ENCODE measurements around the gene KPTN.
A peak's percentile ranks its signal among the peaks of the same experiment; 100 is the strongest.

The KPTN gene

DNA sequence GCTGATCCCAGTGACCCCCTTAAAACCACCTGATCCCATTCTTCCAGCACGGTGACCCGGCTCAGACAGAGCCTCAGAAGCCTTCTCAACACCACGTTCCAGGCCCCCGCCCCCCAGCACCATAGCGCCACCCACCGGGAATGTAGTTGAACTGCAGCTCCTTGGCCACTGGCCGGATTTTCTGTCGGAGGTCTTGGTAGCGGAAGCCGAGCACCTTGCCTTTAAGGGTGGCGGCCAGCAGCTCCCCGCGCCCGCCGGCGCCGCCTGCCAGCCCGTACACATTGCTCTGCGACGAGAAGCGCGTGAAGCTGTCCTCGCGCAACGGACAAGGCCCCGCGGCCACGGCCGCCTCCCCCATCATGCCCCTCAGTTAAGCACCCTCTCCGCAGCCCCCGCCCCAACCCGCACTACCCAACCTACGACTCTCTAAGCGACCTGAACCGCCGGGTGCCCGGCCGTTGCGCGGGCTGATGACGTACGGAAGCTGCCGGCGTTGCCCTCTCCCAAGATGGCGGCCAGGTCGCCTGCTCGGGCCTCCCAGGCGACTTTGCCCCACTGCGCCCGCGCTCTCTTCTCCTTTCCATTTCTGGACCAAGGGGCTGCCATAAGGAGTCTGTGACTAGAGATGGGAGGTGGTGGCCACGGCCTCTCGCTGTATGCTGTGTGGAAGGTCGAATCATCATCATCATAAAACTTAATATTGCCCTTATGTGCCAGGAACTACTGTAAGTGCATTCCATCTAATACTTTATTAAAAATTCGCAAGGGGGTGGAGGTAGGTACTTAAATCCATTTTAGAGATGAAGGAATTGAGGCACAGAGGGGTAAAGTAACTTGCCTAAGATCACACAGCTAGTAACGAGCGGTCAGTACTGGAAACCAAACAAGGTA, at the start of gene KPTN:
TSS of gene KPTN (minus strand) at position 420 of the 891 bp plus-strand sequence. CDS start at position 361, 59 bp downstream.
- peak; percentile 94 for DNase-seq (ENCODE audit: low spot score)

DNA sequence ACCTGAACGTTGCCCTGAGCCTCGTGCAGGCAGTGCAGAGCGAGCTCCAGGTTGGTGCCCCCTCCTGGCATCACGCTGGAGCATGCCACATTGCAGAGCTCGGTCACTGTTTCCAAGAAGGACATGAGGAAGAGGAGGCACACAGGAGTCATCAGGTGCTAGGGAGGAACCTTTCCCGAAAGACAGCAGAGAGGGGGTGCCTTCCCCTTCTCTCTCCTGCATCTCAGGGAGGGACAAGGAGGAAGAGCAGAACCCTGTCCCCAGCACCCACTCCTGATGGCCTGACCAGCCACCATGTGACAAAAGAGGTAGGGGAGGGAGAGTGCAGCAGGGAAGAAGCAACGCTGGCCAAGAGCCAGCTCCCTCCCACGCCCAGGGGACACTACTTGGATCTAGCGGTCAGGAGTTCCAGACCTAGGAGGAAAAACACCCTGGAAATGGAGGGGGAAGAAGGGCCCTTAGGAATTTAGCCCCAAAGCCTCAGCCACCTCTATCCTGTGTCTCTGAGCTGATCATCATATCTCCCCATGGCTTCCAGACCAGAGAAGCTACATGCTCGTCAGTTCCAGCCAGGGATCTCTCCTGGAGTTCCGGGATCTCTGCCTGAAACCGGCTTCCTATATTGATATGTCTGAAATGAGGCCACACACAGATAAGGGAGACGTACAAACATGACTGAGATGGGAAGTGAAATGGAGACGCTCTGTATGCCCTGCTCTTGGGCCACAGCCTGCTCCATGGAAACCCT, 47.8 kb upstream of the KPTN start:
- no peak for DNase-seq (ENCODE audit: low spot score)

DNA sequence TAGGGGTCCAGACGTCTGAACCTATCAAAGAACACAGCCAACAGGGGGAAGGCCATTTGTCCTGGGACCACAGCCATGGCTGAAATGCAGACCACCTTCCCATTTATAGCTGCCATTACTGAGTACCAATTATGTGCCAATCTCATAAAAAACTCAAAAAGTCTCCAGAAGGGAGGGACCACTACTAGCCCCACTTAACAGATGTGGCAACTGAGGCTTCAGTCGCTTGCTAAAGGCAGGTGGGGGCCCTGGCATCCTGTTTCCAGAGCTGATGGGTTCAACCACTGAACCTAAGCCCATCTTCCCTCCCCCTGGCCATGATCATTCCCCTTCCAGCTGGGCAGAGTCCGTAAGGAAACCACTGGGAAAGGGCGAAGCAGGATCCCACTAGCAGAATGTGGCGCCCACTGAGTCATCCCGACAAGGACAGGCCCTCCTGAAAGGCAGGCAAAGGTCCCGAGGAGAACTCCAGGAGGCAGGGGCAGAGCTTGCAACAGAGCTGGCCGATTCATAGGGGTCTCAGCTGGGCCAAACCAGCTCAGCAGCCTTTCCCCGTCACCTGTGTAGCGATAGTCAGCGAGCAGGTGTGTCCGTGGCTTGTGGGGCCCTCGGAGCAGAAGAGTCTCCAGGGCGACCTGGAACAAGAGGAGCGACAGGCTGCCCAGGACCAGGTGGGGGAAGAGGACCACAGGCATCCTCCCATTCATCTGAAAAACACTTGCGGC, 45.2 kb upstream of the KPTN start:
- no peak for DNase-seq (ENCODE audit: low spot score)

DNA sequence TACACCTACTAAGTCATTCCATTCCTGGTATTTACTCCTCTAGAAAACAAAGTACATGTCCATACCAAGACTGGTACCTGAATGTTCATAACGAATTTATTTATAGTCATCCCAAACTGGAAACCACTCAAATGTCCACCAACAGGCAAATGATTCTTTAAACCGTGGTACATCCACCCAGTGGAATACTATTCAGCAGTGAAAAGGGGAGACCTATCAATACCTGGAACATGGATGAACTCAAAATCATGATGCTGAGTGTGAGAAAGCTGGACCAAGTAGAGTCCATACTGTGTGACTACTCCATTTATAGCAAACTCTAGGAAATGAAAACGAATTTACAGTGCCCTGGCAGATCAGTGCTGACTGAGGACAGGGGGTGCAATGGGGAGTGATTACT, 42.8 kb upstream of the KPTN start:
- DNase-seq (ENCODE audit: low spot score): no peak

DNA sequence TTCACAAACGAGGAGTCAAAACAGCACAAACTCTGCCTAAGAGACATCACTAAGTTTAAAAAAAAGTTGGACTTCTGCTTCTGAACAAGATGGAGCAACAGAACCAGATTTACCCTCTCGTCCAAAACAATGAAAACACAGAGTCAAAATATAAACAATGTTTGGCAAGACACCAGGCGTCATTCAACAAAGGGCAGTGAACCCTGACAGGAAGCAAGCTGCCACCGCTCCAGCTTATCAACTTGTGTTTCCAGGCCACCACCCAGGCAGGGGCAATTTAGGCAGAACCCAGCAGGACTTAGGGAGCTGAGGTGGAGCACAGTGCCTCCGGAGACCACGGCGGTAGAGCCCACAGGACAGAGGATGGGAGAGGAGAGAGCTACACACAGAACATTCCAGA, 39.5 kb upstream of the KPTN start:
- DNase-seq (ENCODE audit: low spot score): no peak

DNA sequence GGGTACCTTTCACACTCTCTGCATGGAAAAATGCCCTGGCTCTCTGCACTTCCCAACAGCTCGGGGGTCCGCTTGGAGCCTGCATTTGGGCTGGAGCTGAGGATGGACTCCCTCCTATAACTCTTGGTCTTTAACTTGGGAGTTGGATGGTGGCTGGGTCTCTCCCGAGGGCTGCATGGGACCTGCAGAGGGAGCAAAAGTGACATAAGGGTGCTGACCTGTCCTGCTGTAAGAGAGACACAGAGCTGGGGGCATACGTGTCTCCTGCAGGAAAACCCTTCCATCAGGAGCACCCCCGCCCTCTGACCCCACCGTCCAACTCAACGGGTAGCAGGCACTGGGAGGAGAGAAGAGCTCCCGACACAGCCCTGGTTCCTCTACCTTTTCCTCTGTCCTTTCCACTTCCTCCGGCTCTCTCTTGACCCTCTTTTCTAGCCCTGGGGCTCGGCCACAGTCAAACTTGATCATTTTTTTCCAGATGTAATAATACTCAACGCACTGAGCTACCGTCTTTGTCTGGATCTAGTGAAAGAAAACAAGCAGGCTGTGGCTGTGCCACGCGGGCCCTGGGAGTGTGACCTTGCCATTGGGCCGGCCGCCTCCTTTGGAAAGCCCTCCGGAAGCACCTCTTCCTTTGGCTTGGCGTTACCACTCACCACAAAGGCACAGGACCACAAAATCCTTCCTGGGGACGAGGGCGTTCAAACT, 37.6 kb upstream of the KPTN start:
- no peak for DNase-seq (ENCODE audit: low spot score)

DNA sequence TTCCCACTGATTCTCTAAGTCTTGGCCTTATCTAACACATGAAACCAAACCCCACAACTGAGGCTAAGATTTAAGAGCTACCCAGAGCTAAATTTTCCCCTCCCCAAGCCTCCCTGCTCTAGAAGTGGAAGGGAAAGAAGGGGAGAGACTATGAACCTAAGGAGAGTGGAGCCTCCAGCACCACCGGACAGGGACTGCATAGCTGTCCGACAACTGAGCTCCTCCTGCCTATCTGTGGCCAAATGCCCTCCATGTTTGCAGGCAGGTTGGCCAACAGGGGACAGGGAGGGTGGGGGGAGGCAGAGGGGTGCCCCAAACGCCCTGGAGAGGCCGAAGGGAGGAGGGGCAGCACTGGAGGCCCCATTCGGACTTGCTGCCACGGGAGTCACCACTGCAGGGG, 36.8 kb upstream of the KPTN start:
- DNase-seq (ENCODE audit: low spot score): no peak

DNA sequence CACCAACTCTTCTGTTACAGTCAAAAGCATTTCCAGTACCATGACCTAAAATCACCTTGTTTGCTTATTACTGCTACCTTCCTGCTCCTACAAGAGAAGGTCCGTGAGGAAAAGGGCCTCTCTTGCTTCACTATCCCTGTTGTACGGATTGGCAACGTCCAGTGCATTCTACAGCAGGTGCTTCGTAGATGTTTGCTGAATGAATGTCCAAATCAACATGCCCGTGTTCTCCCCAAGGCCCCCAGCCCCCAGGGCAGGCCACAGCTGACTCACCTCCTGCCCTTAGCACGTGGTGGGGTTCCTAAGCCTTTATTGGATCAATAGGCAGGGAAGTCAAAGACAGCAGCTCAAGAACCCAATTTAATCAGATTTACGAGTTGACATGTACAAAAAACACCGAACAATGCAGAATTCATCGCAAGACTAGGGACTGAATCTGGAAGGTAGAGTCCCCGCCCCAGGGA, 36.4 kb upstream of the KPTN start:
- DNase-seq (ENCODE audit: low spot score): no peak

DNA sequence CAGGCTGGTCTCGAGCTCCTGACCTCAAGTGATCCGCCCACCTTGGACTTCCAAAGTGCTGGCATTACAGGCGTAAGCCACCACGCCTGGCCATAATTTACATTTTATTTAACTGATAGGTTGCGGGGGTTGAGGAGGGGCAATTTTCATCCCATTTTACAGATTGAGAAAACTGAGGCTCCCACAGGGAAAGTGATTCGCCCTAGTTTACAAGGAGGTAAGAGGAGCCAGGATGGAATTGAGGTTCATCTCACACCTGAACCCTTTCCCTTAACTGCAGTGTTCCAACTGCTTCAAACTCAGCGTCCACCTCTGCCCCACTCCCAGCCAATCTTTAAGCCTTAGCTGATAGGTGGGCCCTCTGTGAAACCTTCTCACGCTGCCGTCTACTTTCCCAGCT, 34.8 kb upstream of the KPTN start:
- DNase-seq (ENCODE audit: low spot score): no peak

DNA sequence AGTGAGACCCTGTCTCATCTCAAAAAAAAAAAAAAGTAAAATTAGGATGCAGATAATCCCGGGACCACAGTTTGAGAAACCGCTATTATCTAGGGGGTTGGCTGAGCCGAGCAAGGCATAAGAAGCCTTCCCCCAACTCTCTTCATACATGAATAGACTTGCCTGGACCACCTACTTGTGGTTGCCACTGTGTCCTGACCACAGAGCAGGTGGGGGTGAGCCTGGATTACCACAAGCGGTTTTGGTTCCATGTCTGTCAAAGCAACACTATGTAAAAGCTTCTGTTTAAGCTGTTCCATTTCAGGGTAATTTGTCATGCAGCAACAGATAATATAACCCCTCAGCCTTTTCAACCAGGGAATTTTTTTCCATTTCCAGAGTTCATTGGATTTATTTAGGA, 34.1 kb upstream of the KPTN start:
- no peak for DNase-seq (ENCODE audit: low spot score)

DNA sequence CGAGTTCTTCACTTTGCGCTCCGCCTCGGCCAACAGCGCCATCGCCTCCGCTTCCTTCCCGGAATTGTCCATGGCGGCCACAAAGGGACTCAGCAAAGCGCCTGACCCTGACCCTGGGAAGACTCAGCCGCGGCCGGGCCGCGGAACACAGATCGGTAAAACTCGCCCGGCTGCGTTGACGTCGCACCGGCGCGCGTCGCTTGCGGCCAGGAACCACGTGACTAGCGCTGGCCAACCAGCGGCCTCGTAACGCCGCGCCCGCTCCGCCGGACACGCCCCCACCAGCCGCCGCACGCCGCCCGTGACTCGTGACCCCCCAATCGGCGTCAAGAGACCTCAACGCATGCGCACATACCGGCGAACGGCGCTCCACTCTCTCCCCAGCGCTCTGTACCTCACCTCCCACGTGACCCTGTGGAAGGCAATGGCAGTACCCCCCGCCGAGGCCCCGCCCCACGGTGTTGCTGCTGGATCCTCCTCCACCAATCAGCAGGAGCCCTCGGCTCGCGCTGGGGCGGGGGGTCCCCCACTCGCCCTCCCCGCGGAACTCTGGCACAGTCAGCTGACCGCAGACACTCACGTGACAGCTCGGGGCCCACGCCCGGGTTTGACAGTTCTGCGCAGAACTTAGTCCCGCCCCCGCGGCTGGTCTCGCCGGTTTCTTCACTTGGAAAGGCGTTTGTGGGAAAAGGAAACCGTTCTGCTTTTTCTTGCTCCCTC, 31.0 kb upstream of the KPTN start, which contains the start of gene NAPA:
TSS of gene NAPA (minus strand) at position 195 of the 720 bp plus-strand sequence. CDS start at position 72, 123 bp downstream.
- peak; percentile 100 for DNase-seq (ENCODE audit: low spot score)

DNA sequence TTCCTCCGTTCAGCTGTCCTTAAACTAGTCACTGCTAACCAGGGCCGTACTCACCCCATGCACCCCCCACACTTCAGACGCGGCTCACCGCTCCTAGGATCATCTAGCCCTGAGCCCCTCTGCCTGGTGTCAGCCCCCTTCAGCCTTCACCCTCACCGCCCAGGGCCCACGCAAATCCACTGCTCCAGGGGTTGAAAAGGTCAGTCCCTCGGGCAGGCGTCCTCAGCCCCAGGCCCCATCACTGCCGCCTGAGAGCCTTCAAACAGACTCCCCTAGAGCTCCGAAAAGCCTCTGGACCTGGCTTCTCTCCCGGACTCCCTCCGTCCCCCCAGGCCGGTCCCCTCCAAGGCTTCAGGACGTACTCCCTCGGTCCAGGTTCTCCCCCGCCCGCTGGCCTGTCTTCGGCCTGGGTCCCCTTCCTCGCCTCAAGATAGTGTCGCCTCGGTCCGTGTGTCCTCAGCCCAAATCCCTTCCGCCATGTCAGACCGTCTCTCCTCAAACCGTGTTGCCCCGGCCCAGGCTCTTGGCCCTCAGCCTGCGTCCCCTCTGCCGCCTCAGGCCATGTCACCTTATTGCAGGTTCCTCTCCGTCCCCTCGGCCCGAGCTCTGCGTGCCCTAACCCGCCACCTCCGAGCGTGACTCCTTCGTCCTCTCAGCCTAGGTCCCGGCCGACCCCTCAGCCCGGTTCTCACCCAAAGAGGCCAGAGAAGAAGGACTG, 30.3 kb upstream of the KPTN start:
- DNase-seq (ENCODE audit: low spot score): no peak

DNA sequence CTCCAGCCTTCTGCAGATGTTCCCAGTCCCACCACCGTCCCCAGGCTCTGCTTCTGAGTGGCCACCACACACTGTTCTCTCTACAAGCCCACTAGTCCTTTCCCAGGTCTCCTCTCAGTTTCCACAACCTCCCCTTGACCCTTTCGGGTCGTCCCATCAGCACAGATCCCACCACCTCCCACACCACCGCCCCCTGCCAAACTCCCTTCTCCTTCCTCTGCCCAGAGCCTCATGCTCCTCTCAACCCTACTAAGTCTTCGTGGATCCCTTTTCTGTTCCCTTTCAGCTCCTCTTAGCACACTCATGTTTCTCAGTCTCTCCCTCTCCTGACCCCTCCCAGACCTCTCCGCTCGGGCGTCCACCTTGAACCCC, 28.9 kb upstream of the KPTN start:
- no peak for DNase-seq (ENCODE audit: low spot score)

DNA sequence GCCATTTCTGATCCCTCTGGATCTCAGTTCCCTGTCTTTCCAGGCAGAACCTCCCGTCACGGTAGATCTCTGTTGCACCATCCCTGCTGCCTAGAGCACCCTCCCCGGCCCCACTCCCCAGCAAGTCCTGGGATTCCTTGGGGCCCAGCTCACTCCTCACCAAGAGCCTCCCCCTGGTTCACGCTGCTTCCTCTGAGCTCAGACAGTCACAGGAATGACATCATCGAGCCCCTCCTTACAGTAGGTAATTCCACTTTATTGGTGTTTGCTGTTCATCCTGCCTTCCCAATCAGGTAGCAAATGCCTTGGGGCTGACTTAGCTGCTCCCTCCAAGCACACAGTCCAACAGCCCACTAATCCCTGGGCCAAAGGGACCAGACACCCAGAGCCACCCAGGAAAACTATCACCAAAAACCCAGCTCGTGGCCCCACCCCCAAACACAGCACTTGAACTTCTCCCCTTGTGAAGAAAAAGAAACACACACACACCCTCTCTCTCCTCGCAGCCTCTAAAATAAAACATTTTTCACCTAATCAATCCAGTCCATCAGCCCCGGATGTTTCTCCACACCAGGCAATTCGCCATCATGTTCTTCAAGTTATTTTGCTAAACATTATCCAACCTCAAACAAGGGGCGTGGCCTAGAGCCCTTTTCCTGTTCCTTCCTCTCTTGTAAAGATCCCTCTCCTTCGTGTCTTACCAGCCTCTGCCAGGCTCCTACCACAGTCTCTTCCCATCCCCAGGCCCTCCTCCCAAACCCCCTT, 28.3 kb upstream of the KPTN start:
- DNase-seq (ENCODE audit: low spot score): no peak

DNA sequence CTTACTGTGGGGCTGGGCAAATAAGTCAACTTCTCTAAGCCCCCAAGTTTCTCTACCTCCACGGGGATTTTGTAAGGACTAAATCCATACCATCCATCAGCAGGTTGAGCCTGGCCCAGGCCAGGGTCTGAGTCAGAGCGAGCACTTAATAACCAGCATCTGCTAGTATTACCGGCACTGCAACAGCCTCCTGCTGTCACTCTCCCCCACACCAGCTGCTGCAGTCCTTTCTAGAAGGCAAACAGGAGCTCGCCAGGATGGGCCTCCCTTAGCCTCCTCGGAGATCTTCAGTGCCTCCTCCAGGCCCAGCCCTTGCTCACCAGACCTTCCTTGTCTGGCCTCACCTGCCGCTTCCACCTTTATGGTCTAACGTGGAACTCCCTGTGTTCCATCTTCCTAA, 27.7 kb upstream of the KPTN start:
- DNase-seq (ENCODE audit: low spot score): no peak

DNA sequence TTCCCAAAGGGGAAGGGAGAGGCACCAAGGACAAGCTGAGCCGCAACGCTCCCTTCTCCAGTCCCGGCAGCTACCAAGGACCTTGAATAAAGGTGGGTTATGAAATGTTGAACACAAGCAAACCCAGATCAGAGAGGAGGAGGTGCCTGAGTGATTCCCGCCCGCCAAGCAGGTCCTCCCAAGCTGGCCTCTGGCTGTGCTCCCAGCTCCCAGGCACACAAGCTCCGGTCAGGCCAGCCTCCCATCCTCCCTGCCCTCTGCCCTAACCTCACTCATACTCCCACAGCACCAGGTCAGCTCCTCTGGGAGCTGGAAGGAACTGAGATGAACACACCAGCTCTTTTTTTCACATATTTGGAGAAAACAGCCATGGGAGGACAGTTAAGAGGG, 27.1 kb upstream of the KPTN start:
- no peak for DNase-seq (ENCODE audit: low spot score)

DNA sequence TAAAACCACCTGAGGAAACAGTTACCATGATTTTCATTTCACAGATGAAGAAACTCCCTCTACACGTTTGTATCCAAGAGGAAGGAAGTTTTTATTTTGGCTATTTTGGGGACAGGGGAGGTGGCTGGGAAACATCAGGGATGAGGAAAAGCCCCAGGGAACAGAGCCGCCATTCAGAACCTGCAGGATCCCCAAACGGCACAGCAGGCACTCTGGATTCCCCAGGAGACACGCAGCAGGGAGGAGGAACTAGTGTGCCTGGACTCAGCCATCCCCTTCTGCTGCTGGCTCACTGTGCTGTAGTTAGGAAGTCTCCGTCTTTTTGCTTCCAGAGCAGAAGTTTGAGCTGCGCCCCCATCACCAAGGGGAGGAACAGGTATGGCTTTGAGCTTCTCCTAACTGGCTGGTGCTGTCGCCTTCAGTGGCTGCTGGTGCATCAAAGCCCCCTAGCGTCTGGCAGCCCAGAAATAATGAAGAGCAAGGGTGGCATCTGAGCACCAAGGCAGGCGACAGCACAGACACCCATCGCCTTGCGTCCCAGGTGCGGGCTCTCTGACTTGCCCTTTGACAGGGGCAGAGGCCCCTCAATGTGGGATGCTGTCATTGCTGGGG, 26.6 kb upstream of the KPTN start:
- DNase-seq (ENCODE audit: low spot score): no peak

DNA sequence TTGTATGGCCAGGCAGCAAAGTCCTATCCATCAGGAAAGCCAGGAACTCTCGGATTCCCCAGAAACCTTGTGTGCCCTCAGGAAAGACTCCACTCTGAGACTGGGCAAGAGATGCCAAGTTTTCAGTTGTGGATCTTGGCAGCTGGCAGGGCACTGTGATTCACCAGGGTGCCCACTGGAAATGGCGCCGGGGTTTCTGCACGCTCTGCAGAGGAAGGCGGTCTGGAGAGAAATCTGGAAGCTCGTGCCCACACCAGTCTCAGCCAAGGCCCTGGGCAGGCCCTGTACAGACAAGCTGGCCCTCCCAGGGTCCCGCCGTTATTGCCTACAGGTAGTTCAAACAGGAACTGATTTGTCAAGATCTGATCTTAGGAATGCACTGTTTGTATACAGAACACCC, 26.0 kb upstream of the KPTN start:
- DNase-seq (ENCODE audit: low spot score): no peak

DNA sequence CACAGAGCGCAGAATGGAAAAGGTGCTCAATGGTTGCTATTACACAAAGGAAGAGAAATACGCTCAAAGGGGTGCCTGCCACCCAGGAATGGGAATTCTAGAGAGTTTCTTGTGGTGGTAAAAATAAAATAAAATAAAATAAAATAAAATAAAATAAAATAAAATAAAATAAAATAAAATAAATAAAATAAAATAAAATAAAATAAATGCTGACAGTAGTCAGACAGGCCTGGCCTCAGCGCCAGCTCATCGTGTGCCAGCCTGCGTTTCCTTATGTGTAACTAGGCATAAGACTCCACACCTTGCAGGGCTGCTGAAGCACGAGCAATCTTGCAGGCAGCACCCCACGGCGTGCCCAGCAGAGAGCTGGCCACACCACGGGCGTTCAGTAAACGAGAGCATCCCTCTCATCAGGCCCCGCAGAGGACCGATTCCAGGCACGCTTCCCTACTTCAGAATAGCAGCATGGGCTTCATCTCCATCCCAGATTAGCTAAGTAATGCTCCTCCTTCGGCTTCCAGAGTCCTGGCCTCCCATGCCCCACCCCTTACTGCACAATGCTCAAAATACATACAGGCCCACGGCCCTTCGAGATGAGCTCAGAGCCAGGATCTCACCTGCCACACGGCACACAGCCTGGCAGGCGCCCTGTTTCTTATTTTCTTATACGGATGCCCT, 25.3 kb upstream of the KPTN start:
- DNase-seq (ENCODE audit: low spot score): no peak
